HepG2 (cell line): Measurements from ENCODE around the gene CCND2.

Source experiments
- NR3C1 ChIP-seq: sonication (generic); formaldehyde crosslinking; IDR thresholded peaks from 2 replicates; pipeline ENCODE4 v1.4.0; 2020; ENCODE audit warnings: missing genetic modification reagents
- RFXANK ChIP-seq: IDR thresholded peaks from 2 replicates; pipeline ENCODE4 v1.6.1; 2016
- TAF1 ChIP-seq: sonication (generic); formaldehyde crosslinking; IDR thresholded peaks from 2 replicates; pipeline ENCODE4 v1.4.0; 2020; ENCODE audit warnings: missing genetic modification reagents
- TF ChIP-seq, protein P1 (sequence below): sonication (generic); formaldehyde crosslinking; IDR thresholded peaks from 2 replicates; pipeline ENCODE4 v1.9.0; 2021; ENCODE audit warnings: missing genetic modification reagents, borderline replicate concordance
- TF ChIP-seq, protein P2 (sequence below): fragments of 450-650 bp; IDR thresholded peaks from 2 replicates; pipeline ENCODE4 v1.6.1; 2017; ENCODE audit warnings: mild to moderate bottlenecking
- TF ChIP-seq, protein P3 (sequence below): sonication (generic); formaldehyde crosslinking; IDR thresholded peaks from 2 replicates; pipeline ENCODE4 v1.8.1; 2023; ENCODE audit warnings: missing genetic modification reagents, inconsistent platforms, borderline replicate concordance

DNA sequence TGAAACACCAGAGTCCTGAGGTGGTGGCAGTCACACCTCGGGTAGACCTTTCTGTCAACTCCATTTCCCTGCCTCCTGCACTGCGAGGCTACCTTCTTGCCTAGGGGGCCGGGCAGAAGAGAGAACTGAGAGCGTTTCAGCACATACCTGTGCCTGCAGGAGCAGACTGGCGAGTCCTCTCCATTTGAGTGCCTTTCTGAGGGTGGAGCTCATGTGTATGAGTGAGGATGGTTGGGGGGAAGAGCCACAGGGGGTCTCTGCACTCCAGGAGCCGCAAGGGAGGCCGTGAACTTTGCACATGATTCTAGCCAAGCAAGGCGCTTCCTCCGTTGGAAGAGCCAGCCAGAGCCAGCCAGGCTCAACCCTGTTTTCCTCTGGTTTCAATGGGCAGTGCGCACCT is 31.0 kb upstream of the CCND2 start:
- TF ChIP-seq, protein P1, sequence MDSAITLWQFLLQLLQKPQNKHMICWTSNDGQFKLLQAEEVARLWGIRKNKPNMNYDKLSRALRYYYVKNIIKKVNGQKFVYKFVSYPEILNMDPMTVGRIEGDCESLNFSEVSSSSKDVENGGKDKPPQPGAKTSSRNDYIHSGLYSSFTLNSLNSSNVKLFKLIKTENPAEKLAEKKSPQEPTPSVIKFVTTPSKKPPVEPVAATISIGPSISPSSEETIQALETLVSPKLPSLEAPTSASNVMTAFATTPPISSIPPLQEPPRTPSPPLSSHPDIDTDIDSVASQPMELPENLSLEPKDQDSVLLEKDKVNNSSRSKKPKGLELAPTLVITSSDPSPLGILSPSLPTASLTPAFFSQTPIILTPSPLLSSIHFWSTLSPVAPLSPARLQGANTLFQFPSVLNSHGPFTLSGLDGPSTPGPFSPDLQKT (CRISPR knock-in tag) = no peak
- TF ChIP-seq, protein P2, sequence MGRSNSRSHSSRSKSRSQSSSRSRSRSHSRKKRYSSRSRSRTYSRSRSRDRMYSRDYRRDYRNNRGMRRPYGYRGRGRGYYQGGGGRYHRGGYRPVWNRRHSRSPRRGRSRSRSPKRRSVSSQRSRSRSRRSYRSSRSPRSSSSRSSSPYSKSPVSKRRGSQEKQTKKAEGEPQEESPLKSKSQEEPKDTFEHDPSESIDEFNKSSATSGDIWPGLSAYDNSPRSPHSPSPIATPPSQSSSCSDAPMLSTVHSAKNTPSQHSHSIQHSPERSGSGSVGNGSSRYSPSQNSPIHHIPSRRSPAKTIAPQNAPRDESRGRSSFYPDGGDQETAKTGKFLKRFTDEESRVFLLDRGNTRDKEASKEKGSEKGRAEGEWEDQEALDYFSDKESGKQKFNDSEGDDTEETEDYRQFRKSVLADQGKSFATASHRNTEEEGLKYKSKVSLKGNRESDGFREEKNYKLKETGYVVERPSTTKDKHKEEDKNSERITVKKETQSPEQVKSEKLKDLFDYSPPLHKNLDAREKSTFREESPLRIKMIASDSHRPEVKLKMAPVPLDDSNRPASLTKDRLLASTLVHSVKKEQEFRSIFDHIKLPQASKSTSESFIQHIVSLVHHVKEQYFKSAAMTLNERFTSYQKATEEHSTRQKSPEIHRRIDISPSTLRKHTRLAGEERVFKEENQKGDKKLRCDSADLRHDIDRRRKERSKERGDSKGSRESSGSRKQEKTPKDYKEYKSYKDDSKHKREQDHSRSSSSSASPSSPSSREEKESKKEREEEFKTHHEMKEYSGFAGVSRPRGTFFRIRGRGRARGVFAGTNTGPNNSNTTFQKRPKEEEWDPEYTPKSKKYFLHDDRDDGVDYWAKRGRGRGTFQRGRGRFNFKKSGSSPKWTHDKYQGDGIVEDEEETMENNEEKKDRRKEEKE = no peak
- TF ChIP-seq TAF1 (CRISPR knock-in tag) = no peak
- no peak for TF ChIP-seq NR3C1 (CRISPR knock-in tag)
- TF ChIP-seq RFXANK (CRISPR knock-in tag) = no peak
- TF ChIP-seq, protein P3, sequence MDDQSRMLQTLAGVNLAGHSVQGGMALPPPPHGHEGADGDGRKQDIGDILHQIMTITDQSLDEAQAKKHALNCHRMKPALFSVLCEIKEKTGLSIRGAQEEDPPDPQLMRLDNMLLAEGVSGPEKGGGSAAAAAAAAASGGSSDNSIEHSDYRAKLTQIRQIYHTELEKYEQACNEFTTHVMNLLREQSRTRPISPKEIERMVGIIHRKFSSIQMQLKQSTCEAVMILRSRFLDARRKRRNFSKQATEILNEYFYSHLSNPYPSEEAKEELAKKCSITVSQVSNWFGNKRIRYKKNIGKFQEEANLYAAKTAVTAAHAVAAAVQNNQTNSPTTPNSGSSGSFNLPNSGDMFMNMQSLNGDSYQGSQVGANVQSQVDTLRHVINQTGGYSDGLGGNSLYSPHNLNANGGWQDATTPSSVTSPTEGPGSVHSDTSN (CRISPR knock-in tag) = no peak
